Upper lobe of left lung (tissue), 4 donors: Measurements from ENCODE around the gene MRTO4.

ENCODE experiments used
- POLR2A ChIP-seq, 4 donors: fragments of 450-650 bp; IDR thresholded peaks; one replicate each; pipeline ENCODE4 v1.5.1; 2016 to 2017; ENCODE audit warnings: antibody characterized with exemption in 4 of 4, mild to moderate bottlenecking in 2 of 4
- POLR2AphosphoS5 ChIP-seq, 2 donors: sonication (generic); formaldehyde crosslinking; IDR thresholded peaks; one replicate each; pipeline ENCODE4 v1.5.1; 2017; ENCODE audit warnings: antibody characterized with exemption in 2 of 2
- TF ChIP-seq, protein P1 (sequence below), 6 experiments: fragments of 450-650 bp in 4 of 6; fragments of 200-600 bp in 2 of 6; sonication (generic) in 2 of 6; IDR thresholded peaks; one replicate each; pipeline ENCODE4 v1.5.1; 2016 to 2019; ENCODE audit warnings: antibody characterized with exemption in 6 of 6

DNA sequence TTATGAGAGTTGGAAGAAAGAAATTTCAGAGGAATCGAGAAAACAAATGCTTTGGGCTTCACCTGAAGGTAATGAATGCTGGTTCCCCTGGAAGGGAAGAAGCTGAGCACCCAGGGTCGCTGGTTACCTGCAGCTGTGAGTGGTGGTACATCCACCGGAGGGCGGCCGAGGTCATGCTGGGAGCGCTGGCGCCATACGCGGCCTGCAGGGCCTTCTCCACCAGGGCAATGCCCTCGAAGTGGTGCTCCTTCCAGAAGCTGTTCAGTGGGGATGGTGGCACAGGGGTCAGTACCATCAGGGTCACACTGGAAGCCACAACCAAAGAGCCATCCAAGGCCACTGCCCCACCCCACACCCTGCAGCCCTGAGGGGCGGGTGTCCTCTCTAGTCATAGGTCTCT, 16.8 kb downstream of the MRTO4 start:
- TF ChIP-seq, protein P1, sequence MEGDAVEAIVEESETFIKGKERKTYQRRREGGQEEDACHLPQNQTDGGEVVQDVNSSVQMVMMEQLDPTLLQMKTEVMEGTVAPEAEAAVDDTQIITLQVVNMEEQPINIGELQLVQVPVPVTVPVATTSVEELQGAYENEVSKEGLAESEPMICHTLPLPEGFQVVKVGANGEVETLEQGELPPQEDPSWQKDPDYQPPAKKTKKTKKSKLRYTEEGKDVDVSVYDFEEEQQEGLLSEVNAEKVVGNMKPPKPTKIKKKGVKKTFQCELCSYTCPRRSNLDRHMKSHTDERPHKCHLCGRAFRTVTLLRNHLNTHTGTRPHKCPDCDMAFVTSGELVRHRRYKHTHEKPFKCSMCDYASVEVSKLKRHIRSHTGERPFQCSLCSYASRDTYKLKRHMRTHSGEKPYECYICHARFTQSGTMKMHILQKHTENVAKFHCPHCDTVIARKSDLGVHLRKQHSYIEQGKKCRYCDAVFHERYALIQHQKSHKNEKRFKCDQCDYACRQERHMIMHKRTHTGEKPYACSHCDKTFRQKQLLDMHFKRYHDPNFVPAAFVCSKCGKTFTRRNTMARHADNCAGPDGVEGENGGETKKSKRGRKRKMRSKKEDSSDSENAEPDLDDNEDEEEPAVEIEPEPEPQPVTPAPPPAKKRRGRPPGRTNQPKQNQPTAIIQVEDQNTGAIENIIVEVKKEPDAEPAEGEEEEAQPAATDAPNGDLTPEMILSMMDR (IDR thresholded peaks at IDR 0.05): no peak
- no peak for TF ChIP-seq POLR2A (IDR thresholded peaks at IDR 0.05)
- no peak for TF ChIP-seq POLR2AphosphoS5 (IDR thresholded peaks at IDR 0.05)
